Subcutaneous adipose tissue (tissue), 4 donors: Measurements from ENCODE around the gene SLC35C1. TPM values are rescaled to one million over a fixed set of nuclear protein-coding genes. Genes with fewer than 3 reads are reported as not detected.

ENCODE experiments used
- total RNA-seq, 4 donors: library from RNA; depleted of rRNA; stranded (reverse); fragments of >200 nt; gene quantifications; one replicate each; pipeline ENCODE4 v1.1.0, GENCODE V29; 2016
- TF ChIP-seq, protein P1 (sequence below): fragments of 450-650 bp; IDR thresholded peaks from one replicate; pipeline ENCODE4 v1.5.1; 2016; ENCODE audit warnings: low read depth, mild to moderate bottlenecking, control low read depth, antibody characterized with exemption, moderate library complexity

The SLC35C1 gene
- total RNA-seq, 4 donors from 2014 or later = 49.5 to 96.7 (median 66.2) TPM

DNA sequence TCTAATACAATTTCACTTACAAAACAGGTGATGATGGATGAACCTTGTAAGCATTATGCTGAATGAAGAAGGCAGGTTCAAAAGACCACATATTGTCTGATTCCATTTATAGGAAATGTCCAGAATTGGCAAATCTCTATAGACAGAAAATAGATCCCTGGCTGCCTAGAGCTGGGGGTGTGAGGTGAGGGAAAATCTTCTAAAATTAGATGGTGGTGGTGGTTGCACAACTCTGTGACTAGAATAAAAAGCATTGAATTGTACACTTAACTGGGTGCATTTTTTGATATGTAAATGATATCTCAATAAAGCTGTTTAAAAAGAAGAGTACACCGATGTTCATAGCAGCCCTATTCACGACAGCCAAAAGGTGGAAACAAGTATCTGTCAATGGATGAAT is 25.6 kb downstream of the SLC35C1 start:
- TF ChIP-seq, protein P1, sequence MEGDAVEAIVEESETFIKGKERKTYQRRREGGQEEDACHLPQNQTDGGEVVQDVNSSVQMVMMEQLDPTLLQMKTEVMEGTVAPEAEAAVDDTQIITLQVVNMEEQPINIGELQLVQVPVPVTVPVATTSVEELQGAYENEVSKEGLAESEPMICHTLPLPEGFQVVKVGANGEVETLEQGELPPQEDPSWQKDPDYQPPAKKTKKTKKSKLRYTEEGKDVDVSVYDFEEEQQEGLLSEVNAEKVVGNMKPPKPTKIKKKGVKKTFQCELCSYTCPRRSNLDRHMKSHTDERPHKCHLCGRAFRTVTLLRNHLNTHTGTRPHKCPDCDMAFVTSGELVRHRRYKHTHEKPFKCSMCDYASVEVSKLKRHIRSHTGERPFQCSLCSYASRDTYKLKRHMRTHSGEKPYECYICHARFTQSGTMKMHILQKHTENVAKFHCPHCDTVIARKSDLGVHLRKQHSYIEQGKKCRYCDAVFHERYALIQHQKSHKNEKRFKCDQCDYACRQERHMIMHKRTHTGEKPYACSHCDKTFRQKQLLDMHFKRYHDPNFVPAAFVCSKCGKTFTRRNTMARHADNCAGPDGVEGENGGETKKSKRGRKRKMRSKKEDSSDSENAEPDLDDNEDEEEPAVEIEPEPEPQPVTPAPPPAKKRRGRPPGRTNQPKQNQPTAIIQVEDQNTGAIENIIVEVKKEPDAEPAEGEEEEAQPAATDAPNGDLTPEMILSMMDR = no peak

DNA sequence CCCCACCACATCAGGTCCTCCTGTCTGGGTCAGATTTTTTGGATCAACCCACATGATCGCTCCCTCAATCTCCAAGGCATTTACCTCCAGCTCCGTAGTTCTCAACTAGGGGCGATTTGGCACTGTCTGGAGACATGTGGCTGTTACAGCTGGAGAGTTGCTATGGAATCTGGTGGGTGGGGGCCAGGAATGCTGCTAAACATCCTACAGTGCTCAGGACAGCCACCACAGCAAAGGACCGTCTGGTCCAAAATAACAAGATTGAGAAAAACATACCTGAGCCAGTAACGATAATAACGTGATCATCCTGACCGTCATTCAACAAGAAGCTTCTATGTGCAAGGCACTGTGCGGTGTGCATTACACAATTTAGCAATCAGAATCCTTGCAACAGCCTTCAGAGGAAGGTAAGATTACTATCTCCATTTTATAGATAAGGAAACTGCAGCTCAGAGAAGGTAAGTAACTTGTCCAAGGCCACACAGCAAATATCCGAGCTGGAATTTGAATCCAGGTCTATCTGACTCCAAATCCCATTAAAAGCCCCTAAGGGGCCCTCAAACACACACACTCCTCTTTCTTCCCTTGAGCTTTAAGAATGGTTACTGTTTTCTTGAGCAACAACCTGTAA is 28.0 kb downstream of the SLC35C1 start:
- TF ChIP-seq, protein P1 = no peak

DNA sequence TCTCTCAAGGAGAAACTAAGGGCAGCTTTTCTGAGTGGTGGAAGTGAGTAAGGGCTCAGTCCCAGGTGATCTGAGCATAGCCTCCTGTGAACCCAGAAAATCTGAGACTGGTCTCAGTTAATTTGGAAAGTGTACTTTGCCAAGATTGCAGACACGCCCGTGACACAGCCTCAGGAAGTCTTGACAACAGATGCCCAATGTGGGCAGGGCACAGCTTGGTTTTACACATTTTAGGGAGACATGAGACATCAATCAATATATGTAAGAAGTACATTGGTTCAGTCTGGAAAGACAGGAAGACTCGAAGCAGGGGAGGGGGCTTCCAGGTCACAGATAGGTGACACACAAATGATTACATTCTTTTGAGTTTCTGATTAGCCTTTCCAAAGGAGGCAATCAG is 28.8 kb downstream of the SLC35C1 start:
- TF ChIP-seq, protein P1 = no peak

DNA sequence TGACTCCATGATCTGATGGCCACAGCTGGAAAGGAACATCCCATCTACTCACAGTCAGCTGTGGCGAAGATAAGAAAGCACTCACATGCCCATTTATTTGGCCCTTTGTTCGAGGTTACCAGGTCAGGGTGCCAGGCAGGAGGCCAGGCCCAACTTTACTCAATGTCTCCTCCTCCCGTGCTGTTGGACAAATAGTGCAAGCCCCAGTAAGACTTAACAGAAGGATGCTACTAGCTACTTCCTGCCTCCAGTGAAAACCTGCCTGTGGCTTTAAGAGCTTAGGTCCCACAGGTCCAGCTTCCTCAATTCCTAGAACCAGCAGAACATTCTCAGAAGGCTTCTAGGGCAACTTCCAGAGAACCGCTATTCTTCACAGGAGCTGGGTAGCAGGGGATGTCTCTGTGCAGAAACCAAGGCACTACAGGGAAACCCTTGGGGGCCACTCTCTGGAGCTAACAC is 29.4 kb downstream of the SLC35C1 start:
- TF ChIP-seq, protein P1 = no peak

DNA sequence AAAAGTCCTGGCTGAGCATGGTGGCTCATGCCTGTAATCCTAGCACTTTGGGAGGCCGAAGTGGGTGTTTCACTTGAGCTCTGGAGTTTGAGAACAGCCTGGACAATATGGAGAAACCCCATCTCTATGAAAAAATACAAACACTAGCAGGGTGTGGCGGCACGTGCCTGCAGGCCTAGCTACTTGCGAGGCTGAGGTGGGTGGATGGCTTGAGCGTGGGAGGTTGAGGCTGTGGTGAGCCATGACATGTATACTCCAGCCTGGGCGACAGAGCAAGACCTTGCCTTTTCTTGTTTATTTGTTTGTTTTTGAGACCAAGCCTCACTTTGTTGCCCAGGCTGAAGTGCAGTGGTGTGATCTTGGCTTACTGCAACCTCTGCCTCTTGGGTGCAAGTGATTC is 34.3 kb downstream of the SLC35C1 start:
- TF ChIP-seq, protein P1 = no peak

DNA sequence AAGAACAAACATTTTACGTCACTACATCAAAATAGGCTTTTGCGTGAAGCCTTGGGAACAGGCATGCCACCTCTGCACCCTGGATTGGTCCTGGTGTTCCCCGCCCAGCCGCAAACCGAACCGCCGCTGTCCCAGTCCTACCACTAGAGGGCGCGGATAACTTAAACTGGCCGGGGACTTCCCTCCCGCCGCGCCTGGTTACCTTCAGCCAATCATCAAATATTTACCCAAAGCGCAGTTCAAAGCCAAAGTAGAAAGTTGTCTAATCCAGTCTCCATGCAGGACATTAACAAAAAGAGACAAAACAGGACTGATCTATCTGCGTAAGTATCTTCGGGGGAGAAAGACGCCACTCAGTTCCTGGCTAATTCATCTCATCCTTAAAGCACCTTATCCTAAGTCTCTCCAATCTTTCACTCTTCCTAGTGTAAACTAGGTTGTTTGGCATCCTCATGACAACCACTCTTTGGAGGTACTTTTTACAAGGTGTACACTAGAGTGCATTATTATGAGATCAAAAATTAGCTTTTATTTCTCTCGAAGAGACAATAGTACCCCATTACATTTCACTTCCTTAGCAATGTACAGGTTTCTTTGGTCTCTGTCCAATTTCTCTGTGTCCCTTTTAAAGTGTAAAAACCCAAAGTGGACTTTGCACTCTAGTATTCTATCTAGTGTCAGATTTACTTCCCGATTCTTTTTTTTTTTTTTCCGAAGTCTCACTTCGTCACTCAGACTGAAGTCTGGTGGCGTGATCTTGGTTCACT is 38.4 kb downstream of the SLC35C1 start:
- TF ChIP-seq, protein P1 = no peak

DNA sequence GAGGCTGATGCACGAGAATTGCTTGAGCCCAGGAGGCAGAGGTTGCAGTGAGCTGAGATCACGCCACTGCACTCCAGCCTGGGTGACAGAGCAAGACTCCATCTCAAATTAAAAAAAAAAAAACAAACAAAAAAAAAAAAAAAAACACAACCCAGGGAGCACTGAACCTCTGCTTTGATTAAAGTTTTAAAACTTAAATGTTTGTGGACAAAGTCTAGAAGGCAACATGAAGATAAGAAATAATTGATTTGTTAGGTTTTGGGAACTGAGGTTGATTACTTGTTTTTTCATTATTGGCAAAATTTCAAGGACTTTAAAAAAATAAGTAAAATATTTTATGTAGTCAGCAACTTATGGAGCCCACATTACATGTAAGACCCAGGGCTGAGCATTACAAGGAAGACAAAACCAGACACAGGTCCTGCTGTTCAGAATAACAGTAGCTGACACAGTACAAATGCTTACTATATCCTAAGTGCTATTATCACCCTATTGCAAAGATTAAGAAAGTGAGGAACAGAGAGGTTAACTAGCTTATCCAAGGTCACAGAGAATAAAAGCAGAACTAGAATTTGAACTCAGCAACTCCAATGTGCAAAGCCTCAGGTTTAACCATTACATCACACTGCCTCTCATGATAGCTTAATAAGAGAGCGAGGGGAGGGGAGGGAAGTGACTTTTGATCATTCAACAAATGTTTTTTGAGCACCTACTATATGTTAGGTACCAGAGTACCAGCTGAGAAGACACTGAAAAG is 40.1 kb downstream of the SLC35C1 start:
- TF ChIP-seq, protein P1 = no peak
